Heart left ventricle (tissue), 13 donors: Measurements from ENCODE around the gene PTPRE.

ENCODE experiments used
- POLR2A ChIP-seq, 2 donors: fragments of 450-650 bp; IDR thresholded peaks; one replicate each; pipeline ENCODE4 v1.6.1; 2017; ENCODE audit warnings: antibody characterized with exemption in 2 of 2, mild to moderate bottlenecking in 2 of 2, moderate library complexity in 2 of 2
- TF ChIP-seq, protein P1 (sequence below), 12 donors: fragments of 200-600 bp; sonication (generic) in 4 of 12; IDR thresholded peaks; one replicate each; pipeline versions ENCODE4 v1.5.0 to v1.8.0; 2018 to 2022; ENCODE audit warnings: antibody characterized with exemption in 12 of 12, mild to moderate bottlenecking in 5 of 12
- donor health status: ischemic (EF 13 %, LVEDD 7.1; RV severe dilation, severe dysfunction).
- donor health status: DM: no; HTN: yes; CAD: no.
- donor health status: DM: no; HTN: no; CAD: no.
- donor health status: ischemic (EF 25% LVEDD 6.9; RV normal size, moderate dysfunction).
- donor health status: ischemic (EF 25% LVEDD 5.7; RV mildly dilated, moderate dysfunction).
- donor health status: ischemic (EF 35%, LVEDD 5.7; RV mildly dilated, moderate dysfunction).
- donor health status: nonischemic (EF 11% LVEDD 7.7; RV severe dilation, severe dysfunction).
- donor health status: DM: yes; HTN: yes; CAD: no.
- donor health status: PGD.
- donor health status: ischemic (EF 29% LVEDD 5.4; RV normal size, mild dysfunction).
- donor health status: nonischemic (EF 23%, LVEDD 6.1; RV moderate dilation, normal function).

DNA sequence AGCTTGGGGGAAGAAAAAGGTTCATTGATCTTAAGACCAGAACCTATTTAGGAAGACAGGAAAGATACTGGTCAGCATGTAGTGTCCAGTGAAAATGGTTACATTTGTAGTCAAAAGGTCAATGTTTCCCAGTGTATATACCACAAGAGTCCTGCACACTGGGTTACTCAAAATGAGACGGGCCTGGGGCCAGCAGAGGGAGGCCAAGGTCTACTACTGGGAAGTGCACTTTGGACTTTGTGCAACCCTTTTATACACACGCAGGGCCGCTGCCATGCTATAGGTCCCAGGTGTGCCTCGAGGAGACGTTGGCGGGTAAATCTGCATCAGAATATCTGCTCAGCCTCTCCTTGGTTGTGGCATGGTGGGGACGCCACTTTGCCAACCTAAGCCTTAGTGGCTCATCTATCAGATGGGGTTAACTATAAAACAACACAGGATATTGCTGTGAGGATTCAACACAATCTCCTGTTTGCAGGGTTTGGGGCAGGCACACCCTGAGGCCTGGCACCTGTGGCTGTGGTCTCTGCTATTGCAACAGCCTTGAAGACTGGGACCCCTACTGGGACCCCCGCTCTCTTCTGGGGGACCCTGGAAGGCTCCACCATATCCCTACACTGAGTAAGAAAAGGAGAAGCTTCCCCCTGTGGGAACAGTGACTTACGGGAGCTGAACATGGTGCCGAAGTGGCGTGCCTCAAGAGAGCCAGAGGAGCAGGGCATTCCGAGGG, 33.9 kb upstream of the PTPRE start:
- TF ChIP-seq POLR2A (IDR thresholded peaks at IDR 0.05), result no peak
- TF ChIP-seq, protein P1, sequence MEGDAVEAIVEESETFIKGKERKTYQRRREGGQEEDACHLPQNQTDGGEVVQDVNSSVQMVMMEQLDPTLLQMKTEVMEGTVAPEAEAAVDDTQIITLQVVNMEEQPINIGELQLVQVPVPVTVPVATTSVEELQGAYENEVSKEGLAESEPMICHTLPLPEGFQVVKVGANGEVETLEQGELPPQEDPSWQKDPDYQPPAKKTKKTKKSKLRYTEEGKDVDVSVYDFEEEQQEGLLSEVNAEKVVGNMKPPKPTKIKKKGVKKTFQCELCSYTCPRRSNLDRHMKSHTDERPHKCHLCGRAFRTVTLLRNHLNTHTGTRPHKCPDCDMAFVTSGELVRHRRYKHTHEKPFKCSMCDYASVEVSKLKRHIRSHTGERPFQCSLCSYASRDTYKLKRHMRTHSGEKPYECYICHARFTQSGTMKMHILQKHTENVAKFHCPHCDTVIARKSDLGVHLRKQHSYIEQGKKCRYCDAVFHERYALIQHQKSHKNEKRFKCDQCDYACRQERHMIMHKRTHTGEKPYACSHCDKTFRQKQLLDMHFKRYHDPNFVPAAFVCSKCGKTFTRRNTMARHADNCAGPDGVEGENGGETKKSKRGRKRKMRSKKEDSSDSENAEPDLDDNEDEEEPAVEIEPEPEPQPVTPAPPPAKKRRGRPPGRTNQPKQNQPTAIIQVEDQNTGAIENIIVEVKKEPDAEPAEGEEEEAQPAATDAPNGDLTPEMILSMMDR (IDR thresholded peaks at IDR 0.05), result peak in 3 of 12 donors; percentile 8 to 25 (median 14)
